Measurements from ENCODE around the gene BHLHA9.
A peak's percentile ranks its signal among the peaks of the same experiment; 100 is the strongest.
"Not testable (repeated sequence)": the region's sequence is repeated elsewhere in the genome, so short reads cannot be mapped to it uniquely, and the experiment has no call there.

Gene BHLHA9

GRCh38 chr17:1270210-1271029, at the start of gene BHLHA9:
TSS of gene BHLHA9 (plus strand) at chr17:1270444. CDS start at chr17:1270564, 120 bp downstream.
- no peak for DNase-seq (ENCODE audit: low read depth in 2 of 2)

- DNase-seq (ENCODE audit: low read depth in 2 of 2): no peak
Measured at GRCh38 chr17:1221209-1221608, 49.0 kb upstream of the BHLHA9 start.

GRCh38 chr17:1222321-1222720, 47.9 kb upstream of the BHLHA9 start:
- DNase-seq (ENCODE audit: low read depth in 2 of 2): no peak

GRCh38 chr17:1223662-1224061, 46.6 kb upstream of the BHLHA9 start:
- no peak for DNase-seq (ENCODE audit: low read depth in 2 of 2)

- no peak for DNase-seq (ENCODE audit: low read depth in 2 of 2)
Measured at GRCh38 chr17:1224330-1224729, 45.9 kb upstream of the BHLHA9 start.

GRCh38 chr17:1226308-1226707, 43.9 kb upstream of the BHLHA9 start:
- DNase-seq (ENCODE audit: low read depth in 2 of 2): no peak

- no peak for DNase-seq (ENCODE audit: low read depth in 2 of 2)
Measured at GRCh38 chr17:1227365-1227764, 42.9 kb upstream of the BHLHA9 start.

- no peak for DNase-seq (ENCODE audit: low read depth in 2 of 2)
Measured at GRCh38 chr17:1227917-1228780, 42.1 kb upstream of the BHLHA9 start.

GRCh38 chr17:1228781-1229348, 41.4 kb upstream of the BHLHA9 start:
- no peak for DNase-seq (ENCODE audit: low read depth in 2 of 2)

GRCh38 chr17:1229349-1229899, 40.8 kb upstream of the BHLHA9 start:
- DNase-seq (ENCODE audit: low read depth in 2 of 2): peak in 1 of 2 donors; percentile 14

- DNase-seq (ENCODE audit: low read depth in 2 of 2): no peak
Measured at GRCh38 chr17:1229900-1230501, 40.2 kb upstream of the BHLHA9 start.

GRCh38 chr17:1231456-1231855, 38.8 kb upstream of the BHLHA9 start:
- DNase-seq (ENCODE audit: low read depth in 2 of 2): no peak

- no peak for DNase-seq (ENCODE audit: low read depth in 2 of 2)
Measured at GRCh38 chr17:1232331-1232730, 37.9 kb upstream of the BHLHA9 start.

- no peak for DNase-seq (ENCODE audit: low read depth in 2 of 2)
Measured at GRCh38 chr17:1232786-1233185, 37.5 kb upstream of the BHLHA9 start.

GRCh38 chr17:1234455-1234854, 35.8 kb upstream of the BHLHA9 start:
- DNase-seq (ENCODE audit: low read depth in 2 of 2): no peak

GRCh38 chr17:1237471-1237870, 32.8 kb upstream of the BHLHA9 start:
- DNase-seq (ENCODE audit: low read depth in 2 of 2): no peak

- DNase-seq (ENCODE audit: low read depth in 2 of 2): no peak
Measured at GRCh38 chr17:1239210-1239609, 31.0 kb upstream of the BHLHA9 start.

- not testable (repeated sequence) for DNase-seq (ENCODE audit: low read depth in 2 of 2)
Measured at GRCh38 chr17:1240426-1240825, 29.8 kb upstream of the BHLHA9 start.

GRCh38 chr17:1241929-1242328, 28.3 kb upstream of the BHLHA9 start:
- DNase-seq (ENCODE audit: low read depth in 2 of 2): no peak

GRCh38 chr17:1244606-1245012, 25.6 kb upstream of the BHLHA9 start:
- DNase-seq (ENCODE audit: low read depth in 2 of 2): no peak

- DNase-seq (ENCODE audit: low read depth in 2 of 2): no peak
Measured at GRCh38 chr17:1251866-1252608, 18.2 kb upstream of the BHLHA9 start.

Measured in activated CD4-positive, alpha-beta T cell treated with anti-CD3 and anti-CD28 coated beads for 24 hours (primary cell).